NOMO-1 treated with dmso at 0.1 percent for 144 hours (cell line): ENCODE measurements around the gene ALDOB.

ENCODE experiments used
- DNase-seq: peaks from one replicate; lab custom pipeline; 2025; ENCODE audit not compliant: unreplicated experiment; lab: John Stamatoyannopoulos, UW

ALDOB gene

DNA sequence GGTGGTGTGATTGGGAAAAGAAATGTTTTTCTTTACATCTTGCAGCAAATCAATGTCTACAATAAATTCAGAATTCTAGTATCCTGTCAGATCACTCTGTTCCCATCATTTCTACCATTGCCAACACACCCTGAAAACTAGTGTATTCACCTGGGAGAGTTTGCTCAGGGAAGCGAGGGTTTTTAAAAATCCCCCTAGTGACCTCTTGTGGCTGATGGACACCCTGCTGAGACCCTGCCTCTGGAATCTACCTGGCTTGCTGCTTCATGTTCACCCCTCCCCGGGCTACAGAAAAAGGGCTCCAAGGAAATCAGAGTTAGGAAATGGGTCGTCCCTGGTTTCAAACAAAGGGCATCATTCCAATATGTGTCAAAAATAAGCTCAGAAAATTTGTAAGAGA is 21.4 kb upstream of the ALDOB start:
- no peak for DNase-seq

DNA sequence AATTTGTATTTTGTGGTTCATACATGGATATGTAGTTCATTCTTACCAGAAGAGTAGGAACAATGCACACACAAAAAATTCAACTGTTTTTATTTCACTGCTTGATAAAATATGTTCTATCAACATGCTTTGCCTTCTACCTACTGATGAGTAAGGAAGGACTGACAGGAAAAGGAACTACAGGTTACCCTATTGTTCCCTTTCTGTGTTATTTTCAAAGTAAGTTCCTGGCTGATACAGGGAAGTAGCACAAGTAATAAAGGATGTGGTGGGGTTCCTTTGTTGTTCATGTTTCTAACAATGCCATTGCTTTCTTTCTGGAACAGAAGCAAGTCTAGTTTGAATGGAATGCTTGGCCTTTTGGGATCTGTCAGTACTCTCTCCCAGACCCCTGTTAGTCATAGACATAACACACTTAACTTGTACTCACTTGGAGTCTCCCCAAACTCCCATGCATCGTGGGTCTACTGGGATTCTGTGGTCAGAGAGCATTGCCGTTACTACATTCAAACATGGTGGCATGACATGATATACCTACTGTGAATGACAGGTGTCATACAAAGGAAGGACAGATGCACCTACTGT is 20.2 kb upstream of the ALDOB start:
- DNase-seq = no peak

DNA sequence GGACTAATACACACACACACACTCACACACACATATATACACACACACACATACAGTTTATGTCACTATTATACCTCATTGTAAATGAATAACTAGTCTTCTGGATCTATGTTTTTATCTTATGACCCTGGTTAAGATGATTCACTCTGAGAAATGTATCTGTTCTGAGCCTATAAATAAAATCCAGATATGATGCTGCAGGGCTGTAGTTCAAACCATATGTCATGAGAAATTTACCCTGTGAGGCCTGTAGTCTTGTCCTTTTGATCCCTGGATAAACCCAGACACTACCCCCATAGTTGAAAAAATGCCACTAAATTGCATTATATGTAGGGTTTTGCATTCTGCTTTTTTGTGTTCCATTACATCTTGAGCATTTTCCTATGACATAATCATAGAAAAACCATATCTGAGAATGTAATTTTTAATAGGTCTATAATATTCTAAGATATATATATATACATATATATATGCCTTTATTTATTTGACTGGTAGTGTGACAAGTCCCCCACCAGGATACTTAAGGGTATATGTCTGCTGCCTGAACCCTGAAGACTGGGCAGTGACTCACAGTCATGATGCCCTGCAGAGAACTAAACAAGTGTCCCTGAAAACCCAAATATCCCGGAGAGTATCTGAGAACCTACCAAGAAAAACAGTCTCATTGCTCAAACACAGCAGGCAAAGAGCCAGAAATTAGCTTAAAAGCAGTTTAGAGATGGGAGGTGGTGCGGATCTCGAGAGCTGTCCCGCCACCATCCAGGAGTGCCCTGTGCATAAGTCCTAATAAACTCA is 18.4 kb upstream of the ALDOB start:
- no peak for DNase-seq

DNA sequence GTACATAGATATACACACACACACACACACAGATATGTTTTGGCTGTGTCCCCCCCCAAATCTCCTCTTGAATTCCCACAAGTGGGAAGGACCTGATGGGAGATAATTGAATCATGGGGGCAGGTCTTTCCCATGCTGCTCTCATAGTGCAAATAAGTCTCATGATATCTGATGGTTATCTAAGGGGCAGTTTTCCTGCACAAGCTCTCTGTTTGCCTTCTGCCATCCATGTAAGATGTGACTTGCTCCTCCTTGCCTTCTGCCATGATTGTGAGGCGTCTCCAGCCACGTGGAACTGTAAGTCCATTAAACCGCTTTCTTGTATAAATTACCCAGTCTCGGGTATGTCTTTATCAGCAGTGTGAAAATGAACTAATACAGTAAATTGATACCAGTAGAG is 15.9 kb upstream of the ALDOB start:
- DNase-seq = no peak

DNA sequence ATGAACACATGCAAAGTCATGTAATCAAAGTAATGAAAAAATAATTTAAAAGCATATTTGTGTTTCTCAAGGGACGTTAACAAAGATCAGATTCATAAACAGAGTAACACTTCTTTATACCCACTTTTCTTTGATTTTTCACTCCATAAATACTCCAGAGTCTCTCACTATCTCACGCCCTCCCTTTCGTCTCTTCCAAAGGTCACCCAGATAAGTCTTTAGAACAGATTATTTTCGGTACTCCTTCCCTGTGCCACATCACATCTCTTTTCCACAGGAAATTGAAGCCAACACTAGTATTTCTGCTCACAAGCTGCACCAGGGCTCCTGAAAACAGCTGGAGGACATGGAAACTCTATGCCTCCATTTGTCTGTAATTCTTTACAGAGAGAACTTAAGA is 15.4 kb upstream of the ALDOB start:
- DNase-seq = no peak

DNA sequence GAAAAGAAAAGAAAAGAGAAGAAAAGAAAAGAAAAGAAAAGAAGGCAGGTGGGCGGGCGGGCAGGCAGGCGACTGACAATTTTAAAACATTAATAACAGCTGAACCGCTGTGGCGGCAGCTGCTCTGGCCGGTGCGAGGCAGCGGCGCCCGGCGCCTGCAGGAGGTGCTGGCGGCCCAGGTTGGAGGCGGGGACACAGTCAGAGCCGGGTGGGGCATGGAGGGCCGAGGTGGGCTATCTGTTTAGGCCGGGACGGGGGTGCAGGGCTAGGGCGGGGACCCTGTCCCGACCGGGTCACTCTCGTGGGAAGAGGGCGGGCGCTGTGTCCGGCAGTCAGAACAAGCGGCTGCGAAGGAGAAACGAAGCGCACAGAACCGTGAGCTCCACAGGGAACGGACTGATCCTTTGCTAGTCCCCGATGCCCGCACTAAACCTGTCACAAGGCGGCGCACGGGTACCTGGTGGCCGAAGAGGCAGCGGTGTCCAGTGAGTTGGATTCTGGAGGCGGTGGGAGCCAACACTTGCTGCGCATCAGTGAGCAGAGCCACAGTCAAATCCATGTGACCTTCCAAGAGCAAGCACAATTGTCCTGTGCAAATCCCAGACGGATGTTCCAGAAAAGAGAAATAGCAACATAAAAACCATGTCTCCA is 13.6 kb upstream of the ALDOB start:
- DNase-seq = peak; percentile 51

DNA sequence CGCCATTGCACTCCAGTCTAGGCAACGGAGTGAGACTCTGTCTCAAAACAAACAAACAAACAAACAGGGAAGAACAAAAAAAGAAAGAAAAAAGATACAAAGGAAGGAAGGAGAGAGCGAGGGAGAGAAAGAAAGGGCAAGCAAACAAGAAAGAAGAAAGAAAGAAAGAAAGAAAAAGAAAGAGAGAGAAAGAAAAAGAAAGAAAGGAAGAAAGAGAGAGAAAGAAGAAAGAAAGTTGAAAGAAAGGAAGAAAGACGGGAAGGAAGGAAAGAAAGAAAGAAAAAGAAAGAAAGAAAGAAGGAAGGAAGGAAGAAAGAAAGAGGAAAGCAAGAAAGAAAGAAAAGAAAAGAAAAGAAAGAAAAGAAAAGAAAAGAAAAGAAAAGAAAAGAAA is 13.1 kb upstream of the ALDOB start:
- no peak for DNase-seq

DNA sequence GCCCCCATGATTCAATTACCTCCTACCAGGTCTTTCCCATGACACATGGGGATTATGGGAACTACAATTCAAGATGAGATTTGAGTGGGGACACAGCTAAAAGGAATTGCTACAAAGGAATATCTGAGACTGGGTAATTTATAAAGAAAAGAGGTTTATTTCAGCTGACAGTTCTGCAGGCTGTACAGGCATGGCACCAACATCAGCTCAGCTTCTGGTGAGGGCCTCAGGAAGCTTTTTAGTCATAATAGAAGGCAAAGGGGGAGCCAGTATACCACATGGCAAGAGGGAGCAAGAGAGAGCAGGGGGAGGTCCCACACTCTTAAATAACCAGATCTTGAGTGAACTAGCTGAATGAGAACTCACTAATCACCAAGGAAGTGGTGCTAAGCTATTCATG is 11.2 kb upstream of the ALDOB start:
- DNase-seq = no peak

DNA sequence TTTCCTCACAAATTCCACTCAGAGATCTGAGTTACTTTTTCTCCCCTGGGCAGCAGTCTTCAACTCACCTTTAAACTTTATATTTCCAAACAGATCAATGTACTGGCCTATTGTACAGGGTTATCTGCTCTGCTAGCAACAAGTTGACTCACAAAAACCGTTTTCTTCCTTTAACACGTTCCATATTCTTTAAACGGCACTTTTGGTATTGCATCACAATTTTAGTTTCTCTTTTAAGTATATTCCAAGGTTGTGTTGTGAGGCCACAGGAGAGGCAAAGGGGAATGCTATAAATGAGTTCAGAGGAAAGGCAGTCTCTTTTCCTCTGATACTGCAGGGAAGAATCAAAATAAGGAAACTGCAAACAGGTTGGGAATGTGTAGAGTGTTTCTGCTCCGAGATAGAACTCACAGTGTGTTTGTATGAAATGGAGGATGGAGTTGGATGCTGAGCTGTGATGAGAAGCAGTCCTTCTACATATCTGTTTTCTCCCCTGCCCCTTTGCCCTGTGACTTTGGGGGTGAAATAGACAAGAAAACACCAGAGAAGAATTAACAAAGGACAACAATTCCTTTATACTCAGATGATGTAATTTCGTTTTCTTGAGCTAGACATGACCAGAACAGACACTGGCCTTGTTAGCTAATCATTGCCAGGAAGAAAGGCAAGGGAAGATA is 9.9 kb upstream of the ALDOB start:
- no peak for DNase-seq

DNA sequence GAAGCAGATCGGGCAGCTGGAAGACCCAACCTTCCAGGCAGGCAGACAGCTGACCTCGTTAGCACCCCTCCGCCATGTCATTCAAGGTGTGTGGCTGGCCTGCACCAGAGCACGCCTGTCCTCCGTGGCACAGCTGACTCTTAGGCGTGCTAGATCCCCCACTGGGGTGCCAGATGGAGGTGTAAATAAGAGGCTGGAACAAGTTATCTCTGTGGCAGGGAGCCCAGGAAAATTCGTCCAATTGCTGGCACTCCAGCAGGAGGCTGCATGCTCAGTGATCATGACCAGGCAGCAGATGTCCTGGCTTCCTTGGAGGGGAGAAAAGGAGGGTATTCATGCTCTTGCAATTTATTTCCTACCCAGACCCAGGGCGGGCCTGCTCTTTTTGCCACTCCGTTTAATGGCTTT is 7.8 kb upstream of the ALDOB start:
- no peak for DNase-seq

DNA sequence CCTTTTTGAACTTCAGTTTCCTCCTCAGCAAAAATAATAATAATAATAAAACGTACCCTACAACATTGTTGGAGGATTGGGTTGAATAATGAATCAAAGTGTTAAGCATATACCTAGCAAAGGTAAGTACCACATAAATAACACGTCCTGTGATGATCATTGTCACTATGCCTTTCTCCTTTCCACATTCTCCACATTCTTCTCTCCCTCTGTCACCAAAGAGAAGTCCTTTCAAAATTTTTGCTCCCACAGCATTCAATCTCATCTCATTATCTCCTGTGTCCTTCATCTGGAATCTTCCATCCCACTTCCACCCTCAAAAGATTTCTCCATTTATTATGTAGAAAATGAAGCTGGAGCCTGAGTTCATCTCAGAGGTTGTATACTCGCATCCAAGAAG is 7.2 kb upstream of the ALDOB start:
- no peak for DNase-seq

DNA sequence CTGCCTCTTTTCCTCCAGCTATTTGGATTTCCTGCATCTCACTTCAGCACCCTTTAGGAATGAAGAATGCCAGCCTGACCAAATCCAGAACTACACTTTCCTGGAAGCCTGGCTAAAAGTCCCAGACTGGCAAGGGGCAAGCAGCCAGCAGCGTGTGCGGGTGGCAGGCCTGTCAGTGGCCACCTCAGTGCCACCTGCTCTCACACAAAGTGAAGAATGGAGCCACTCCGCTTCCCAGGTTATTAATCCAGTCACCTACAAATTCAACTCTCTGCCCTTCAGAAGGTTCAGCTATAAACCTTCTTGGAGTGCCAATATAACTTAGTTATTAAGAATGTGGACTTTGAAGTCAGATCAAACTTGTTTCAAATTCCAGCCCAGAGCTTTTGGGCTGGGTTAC is 6.7 kb upstream of the ALDOB start:
- no peak for DNase-seq

DNA sequence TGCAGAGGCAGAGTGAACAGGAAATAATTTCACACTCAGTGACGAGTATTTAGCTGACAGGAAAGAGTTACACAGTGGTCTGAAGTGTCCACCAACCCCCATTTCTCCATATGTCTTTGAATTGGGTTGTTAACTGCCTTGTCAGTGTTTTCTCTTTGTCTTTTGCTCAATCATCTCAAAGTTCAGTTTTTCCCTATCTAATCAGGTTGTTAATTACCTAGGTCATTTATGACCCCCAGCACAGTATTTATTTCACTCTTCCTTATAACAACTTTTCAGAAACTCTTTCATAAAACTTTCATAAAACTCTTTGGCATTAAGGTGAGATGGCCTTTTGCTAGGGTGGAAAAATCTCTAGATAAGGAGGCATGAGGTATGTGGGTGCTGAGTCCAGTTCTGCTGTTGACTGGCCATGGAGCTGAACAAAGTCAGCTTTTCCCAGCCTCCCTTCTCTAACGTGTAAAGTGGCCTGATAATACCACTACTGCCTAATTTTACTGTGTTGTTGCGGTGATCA is 5.2 kb upstream of the ALDOB start:
- no peak for DNase-seq

DNA sequence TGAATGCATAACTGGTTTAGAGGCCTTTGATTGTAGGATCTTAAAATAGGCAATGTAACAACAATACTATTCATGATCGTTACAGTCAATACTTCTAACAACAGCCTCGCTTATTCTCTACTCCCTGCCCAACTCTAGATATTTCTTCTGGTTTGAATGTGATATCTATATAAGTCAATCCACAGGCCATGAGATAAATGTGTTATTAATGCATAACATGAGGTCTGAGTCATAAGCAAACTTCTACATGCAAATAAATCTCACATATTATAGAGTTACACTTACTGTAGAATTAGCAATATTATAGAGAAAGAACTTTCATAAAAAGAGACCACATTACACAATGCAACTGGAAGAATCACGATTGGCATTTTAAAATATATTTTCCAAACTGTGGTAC is 2.9 kb upstream of the ALDOB start:
- no peak for DNase-seq

DNA sequence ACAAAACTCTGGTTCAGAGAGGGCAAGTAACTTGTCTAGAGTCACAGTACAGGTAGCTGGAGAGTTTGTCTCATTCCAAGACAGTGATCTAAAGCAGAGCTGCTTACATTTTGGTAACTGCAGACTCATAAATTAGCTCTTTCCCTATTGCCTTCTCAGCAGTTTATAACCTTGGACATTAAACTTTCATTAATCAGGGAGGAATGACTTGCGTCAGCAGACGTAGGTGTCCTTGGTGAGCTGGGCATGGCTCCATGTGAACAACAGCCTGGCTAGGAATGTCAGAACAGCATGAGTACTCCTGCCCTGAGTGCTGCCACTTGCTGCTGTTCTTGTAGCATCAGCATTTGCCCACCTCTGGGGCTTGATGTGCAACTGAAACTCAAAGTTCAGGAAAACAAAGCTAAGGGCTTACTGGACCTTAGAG is 2.2 kb upstream of the ALDOB start:
- DNase-seq = no peak

DNA sequence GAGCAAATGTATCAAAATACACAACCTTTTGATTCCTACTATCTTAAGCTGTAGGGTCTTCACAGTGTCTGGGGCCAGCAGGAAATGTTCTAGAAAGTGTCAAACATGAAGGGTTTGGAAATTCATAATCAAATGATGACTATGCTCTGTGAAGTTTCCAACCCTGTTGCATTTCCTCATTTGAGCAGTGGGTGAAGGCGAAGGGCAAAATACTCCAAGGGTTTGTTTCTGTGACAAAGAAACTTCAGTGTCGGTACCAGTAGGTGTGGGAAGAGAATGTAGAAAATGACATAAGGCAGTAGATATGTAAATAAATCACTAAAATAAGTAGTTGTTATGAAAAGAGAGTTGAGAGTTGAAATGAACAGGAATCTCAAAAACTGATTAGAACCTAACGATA is 576 bp downstream of the ALDOB start:
- DNase-seq = no peak

DNA sequence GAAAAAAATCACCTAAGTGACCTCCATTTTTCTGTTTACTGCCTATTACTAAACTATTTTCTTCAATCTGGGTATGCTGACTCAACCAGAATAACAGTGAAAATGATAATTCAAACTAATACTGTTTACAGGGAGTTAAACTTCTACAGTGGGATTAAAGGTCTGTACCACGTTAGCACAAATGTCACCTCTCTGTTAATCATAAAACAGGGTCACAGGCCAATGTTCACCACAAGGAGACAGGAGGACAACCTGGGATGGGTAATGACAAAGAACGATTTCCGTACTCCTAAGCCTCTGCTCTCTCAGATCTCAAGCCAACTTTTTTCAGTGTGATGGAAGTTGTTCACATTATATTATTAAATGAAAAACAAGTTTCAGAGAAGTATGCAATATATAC is 2.3 kb downstream of the ALDOB start:
- DNase-seq = no peak

DNA sequence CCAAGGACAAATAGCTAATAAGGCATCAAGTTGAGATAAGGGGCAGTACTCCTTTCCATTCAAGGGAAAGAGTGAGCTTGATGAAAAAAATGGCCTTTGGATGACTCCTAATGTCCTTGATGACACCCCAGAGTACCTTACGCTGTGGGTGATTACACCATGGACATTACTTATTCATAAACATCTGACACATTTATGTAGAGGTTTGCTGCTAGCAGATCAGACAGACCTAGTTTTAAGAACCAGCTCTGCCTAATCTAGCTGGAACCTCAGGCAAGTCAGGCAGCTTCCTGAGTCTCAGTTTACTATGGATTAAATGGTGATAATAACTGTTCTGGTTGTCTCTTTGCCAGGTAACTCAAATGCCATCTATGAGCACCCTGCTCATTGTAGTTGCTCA is 2.8 kb downstream of the ALDOB start:
- DNase-seq = no peak

DNA sequence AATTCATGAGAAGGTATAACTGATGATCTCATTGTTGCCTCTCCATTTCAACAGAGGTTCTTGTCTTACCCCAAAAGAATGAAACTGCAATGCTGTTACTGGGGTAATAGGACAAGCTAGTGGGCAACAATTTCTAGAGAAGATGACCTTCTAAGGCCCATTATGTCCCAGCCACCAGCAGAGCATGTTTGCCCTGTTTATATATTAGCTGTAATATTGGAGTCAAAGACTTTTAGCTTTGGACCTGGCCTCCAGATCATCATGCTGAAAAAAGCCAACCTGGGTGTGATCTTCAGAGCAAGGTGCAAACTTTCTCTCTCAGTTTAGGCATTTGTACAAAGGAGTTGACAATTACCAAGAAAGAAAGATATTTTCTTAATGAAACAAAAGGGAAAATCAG is 3.4 kb downstream of the ALDOB start:
- DNase-seq = no peak

DNA sequence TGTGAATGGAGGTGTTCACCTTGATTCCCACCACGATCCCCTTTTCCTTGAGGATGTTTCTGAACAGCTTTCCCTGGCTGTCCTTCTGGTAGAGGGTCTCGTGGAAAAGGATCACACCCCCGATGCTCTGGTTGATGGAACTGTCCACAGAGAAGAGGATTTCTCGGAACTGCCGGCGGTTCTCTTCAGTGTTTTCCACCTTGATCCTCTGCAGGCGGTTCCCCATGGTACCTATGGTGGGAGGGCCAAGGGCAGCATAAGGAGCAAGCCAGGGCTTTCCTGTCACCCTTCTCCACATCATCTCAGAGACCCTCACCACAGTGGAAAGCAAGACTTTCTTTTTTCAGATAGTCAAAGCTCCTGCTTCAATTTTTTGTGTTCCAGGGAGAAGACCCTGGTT is 5.8 kb downstream of the ALDOB start:
- DNase-seq = no peak

DNA sequence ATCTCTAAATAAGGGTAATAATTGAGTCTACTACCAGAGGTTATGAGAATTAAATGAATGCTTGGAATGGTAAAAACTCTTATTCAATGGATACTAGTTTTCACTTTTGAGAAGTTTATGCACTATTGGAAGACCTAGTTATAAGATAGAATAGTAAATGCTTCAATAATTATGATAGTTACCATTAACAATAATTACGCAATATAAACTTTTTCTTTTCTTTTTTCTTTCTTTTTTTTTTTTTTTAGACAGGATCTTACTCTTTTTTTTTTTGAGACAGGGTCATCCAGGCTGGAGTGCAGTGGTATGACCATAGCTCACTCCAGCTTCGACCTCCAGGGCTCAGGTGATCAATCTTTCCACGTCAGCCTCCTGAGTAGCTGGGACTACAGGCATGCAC is 6.7 kb downstream of the ALDOB start:
- no peak for DNase-seq
